Body of pancreas (tissue), 4 donors: ENCODE results near the gene PIEZO2.

ENCODE experiments used
- CTCF ChIP-seq, 7 experiments: fragments of 450-650 bp in 4 of 7; fragments of 200-600 bp in 3 of 7; sonication (generic) in 3 of 7; IDR thresholded peaks; one replicate each; pipeline ENCODE4 v1.5.1; 2016 to 2019; ENCODE audit warnings: antibody characterized with exemption in 7 of 7
- POLR2A ChIP-seq, 3 donors: fragments of 450-650 bp; IDR thresholded peaks; one replicate each; pipeline ENCODE4 v1.6.1; 2016; ENCODE audit warnings: antibody characterized with exemption in 3 of 3, mild to moderate bottlenecking in 2 of 3

GRCh38 chr18:10985689-10986088 lies 163.7 kb downstream of the PIEZO2 start:
- TF ChIP-seq CTCF (IDR thresholded peaks at IDR 0.05) (no peak), POLR2A (IDR thresholded peaks at IDR 0.05) (no peak)
